GM12874 (cell line): ENCODE results near the gene PHF12.

ENCODE experiments used
- TF ChIP-seq, protein P1 (sequence below): IDR thresholded peaks from 2 replicates; pipeline ENCODE4 v1.5.1; 2011; ENCODE audit warnings: low read depth, mild to moderate bottlenecking, control low read depth, low read length, moderate library complexity; ENCODE audit not compliant: insufficient read depth

PHF12 gene

DNA sequence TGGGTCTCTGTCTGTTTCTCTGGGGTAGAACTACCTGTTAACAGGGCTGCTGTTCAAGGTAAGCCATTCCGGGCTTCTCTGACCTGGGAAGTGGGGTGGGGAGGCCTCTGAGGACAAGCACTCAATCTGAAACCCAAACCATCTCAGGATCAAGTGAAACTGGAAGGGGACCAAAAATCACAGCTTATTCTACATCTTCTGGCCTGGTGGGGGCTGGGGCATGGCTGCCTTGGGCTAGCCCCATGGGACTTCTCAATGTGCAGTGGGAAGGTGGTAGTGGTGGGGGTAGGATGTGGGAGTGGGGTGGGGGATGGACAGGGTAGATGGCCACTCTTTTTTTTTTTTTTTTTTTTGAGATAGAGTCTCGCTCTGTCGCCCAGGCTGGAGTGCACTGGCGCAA, 59.3 kb downstream of the PHF12 start:
- TF ChIP-seq, protein P1, sequence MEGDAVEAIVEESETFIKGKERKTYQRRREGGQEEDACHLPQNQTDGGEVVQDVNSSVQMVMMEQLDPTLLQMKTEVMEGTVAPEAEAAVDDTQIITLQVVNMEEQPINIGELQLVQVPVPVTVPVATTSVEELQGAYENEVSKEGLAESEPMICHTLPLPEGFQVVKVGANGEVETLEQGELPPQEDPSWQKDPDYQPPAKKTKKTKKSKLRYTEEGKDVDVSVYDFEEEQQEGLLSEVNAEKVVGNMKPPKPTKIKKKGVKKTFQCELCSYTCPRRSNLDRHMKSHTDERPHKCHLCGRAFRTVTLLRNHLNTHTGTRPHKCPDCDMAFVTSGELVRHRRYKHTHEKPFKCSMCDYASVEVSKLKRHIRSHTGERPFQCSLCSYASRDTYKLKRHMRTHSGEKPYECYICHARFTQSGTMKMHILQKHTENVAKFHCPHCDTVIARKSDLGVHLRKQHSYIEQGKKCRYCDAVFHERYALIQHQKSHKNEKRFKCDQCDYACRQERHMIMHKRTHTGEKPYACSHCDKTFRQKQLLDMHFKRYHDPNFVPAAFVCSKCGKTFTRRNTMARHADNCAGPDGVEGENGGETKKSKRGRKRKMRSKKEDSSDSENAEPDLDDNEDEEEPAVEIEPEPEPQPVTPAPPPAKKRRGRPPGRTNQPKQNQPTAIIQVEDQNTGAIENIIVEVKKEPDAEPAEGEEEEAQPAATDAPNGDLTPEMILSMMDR: no peak

DNA sequence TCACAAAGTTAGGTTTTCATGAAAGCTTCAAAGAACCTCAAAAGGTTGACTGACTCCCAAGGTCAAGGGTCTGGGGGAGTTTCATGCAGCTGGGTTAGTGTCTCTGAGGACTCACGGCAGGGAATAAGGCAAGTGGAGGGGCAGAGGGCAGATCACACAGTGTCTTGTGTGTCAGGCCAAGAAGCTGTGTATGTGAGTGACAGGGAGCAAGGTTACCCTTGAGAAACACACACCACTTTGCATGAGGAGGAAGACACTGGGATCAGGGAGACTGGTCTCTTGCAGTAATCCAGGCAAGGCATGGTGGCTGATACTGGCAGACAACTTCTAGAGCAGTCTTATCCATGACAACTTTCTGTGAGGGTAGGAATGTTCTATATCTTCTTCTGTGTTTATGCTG, 60.1 kb downstream of the PHF12 start:
- TF ChIP-seq, protein P1: no peak

DNA sequence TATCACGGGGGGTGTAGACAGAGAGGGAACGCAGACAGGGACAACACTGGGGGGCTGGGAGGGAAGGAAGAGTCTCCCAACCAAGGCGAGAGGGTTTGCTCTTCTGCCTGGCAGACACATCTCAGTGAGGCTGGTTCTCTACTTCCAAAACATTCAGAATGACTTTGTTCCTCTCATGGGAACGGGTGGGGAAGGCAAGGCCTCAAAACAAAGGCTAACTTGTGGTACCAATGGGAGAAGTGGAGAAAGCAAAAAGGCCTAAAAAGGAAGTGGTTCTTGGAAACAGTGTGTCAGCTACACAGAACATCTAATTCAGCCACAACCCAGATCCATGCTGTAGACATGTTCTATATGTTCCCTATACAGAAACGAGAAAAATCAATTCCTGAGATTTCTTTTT, 61.3 kb downstream of the PHF12 start:
- TF ChIP-seq, protein P1: no peak

DNA sequence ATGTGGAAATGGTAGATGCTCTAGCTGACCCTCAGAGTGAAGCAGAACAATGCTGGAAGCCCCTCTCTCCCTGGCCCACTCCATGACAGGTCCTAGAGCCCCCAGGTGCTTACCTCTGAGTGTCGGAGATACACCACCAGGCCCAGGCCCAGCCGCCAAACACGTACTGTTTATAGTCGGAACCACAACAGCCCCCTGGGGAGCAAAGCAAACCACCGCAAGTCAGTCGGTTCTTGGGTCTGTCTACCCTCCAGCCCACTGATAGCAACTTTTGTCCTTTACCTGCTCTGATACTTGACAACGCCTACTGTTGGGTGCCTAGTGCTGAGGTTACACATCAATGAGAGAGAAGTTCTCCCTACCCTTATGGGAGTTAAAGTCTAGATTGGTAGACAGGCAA, 62.5 kb downstream of the PHF12 start:
- TF ChIP-seq, protein P1: no peak

DNA sequence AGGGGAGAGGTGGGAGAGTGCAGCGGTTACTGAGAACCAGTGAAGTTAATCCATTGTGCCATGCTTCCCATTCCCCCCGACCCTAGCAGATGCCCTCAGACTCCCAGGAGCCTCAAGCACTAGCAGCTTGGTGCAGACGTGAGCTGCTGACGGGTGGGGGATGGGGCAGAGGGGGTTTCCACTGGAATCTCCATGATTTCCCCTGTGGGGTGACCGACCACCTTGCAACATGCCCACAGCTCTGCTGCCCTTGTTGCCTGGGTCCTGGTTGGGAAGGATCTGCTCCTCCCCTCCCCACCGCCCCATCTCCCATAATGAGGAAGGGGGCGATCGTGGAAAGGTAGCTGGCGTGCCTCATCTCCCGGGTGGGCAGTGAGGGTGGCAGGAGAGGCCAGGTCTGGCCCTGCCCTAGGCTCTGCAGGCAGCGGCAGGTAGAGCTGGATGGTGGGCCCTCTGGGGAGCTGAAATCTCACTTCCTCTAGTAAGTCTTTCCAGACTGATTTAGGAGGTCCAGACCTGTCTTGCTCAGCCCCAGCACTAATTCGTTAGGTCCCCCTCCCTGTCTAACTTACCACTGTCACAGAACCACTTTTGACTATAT, 63.3 kb downstream of the PHF12 start:
- TF ChIP-seq, protein P1: no peak

DNA sequence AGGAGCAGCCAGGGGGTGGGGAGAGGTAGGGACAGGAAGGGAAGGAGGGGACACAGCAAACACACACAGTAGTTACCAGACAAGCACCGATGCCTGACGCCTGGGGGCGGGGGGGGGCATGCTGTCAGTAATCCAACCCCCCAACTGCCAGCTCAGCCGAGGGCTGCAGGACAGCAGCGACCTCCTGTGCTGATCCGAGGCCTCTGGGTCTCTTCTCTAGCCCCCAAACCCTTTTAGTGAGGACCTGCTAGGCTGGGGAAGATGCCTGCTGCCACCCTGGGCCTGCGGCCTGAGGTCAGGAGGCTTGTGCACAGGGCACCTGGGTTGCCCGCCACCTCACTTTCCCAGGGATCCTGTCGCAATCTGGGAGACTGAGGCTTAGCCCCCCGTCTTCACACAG, 65.4 kb downstream of the PHF12 start:
- TF ChIP-seq, protein P1: no peak

DNA sequence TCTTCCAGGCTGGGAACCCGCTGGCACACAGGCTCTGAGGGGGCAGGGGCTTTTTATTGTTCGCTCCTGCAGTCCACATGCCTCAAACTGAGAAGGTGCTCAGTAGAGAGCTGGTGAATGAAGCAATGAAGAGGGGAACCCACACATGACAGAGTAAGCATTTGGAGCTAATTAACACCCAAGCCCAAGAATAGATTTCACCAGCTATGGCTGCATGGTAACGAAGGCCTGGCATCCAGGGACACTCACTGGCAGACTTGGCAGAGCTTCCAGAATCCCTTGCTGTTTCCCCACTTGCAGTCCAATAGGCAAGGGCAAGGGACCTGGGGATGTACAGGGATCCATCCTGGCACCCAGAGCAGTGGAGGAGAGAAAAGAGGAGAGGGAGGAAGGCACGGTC, 66.0 kb downstream of the PHF12 start:
- TF ChIP-seq, protein P1: no peak
